GM12878 (cell line): ENCODE data around the gene UNC93B1. TPM values are rescaled to one million over a fixed set of nuclear protein-coding genes. Genes with fewer than 3 reads are reported as not detected.

ENCODE experiments used
- ATAC-seq: fragments of 200-7000 bp; cut with Tn5 transposase; 3 replicates; pipeline ENCODE4 v1.9.1; 2020; ENCODE audit warnings: mild to moderate bottlenecking, moderate library complexity
- BruUV-seq: library from RNA; stranded (reverse); fragments of 400-500 nt; replicated peaks from 2 replicates; lab custom pipeline; 2021; lab: Mats Ljungman, UMichigan
- CTCF ChIA-PET: fragments of 300-600 bp; sonication (Branson Sonifier 250); formaldehyde crosslinking; extraction: SDS; loops from one replicate; lab custom pipeline; 2021; ENCODE audit warnings: inconsistent platforms; lab: Yijun Ruan, JAX
- POLR2A ChIA-PET: fragments of 350-600 bp; formaldehyde crosslinking; extraction: SDS; loops from one replicate; lab custom pipeline; 2021; ENCODE audit warnings: inconsistent platforms; lab: Charles Lee
- RAD21 ChIA-PET: fragments of 300-600 bp; sonication (Branson Sonifier 250); formaldehyde crosslinking; loops from one replicate; lab custom pipeline; 2023; ENCODE audit warnings: antibody characterized with exemption; ENCODE audit not compliant: unreplicated experiment; lab: Charles Lee
- SMC1A ChIA-PET: fragments of 300-600 bp; sonication (Branson Sonifier 250); formaldehyde crosslinking; loops from one replicate; lab custom pipeline; 2023; ENCODE audit not compliant: unreplicated experiment, uncharacterized antibody; lab: Charles Lee
- DNase-seq: peaks from one replicate; pipeline ENCODE4 v3.0.0-alpha.2; 2011; ENCODE audit warnings: low read depth, low spot score
- FAIRE-seq: peaks from 3 replicates; lab custom pipeline; 2011; peaks lifted over from hg19 to GRCh38; lab: Jason Lieb, UNC
- H2AFZ ChIP-seq: 2 replicates; pipeline ENCODE4 v1.6.0; 2011; ENCODE audit warnings: low read depth, low read length, control low read depth; ENCODE audit not compliant: control insufficient read depth
- H3K27ac ChIP-seq: 2 replicates; pipeline ENCODE4 v1.5.1; 2011; ENCODE audit warnings: control low read depth; ENCODE audit not compliant: control insufficient read depth, insufficient read depth
- H3K27me3 ChIP-seq, 2 experiments: replicated peaks in 1 of 2; 2 replicates each; pipeline versions ENCODE4 v1.6.0 to v1.6.1; 2011; ENCODE audit warnings: low read length in 1 of 2; ENCODE audit not compliant: control insufficient read depth in 2 of 2, insufficient read depth in 2 of 2
- H3K36me3 ChIP-seq, 2 experiments: 2 replicates each; pipeline ENCODE4 v1.5.1; 2011; ENCODE audit warnings: low read length in 1 of 2; ENCODE audit not compliant: control insufficient read depth in 2 of 2, insufficient read depth in 2 of 2
- H3K4me1 ChIP-seq: 2 replicates; pipeline ENCODE4 v1.6.1; 2011; ENCODE audit warnings: mild to moderate bottlenecking, low read length, moderate library complexity, mixed read lengths; ENCODE audit not compliant: control insufficient read depth, insufficient read depth
- H3K4me2 ChIP-seq: 2 replicates; pipeline ENCODE4 v1.6.0; 2011; ENCODE audit warnings: control low read depth; ENCODE audit not compliant: control insufficient read depth, insufficient read depth
- H3K4me3 ChIP-seq: fragments of 200-600 bp; sonication (generic); 2 replicates; pipeline ENCODE4 v1.5.1; 2016
- H3K79me2 ChIP-seq: 2 replicates; pipeline ENCODE4 v1.6.0; 2011; ENCODE audit warnings: low read length; ENCODE audit not compliant: control insufficient read depth, insufficient read depth
- H3K9ac ChIP-seq: 2 replicates; pipeline ENCODE4 v1.8.0; 2011; ENCODE audit warnings: low read length, control low read depth, mixed read lengths; ENCODE audit not compliant: control insufficient read depth, insufficient read depth
- H3K9me3 ChIP-seq: replicated peaks from 3 replicates; pipeline ENCODE4 v1.5.1; 2011; ENCODE audit warnings: mild to moderate bottlenecking, low read length; ENCODE audit not compliant: control insufficient read depth, insufficient read depth
- H4K20me1 ChIP-seq: 2 replicates; pipeline ENCODE4 v1.6.0; 2011; ENCODE audit not compliant: control insufficient read depth, insufficient read depth
- CBX5 ChIP-seq: sonication (generic); IDR thresholded peaks from 2 replicates; pipeline ENCODE4 v1.6.1; 2016; ENCODE audit warnings: low read depth, moderate library complexity, mild to moderate bottlenecking, inconsistent platforms
- NRF1 ChIP-seq: conservative IDR thresholded peaks from 2 replicates; pipeline ENCODE4 v1.6.1; 2011; ENCODE audit warnings: mild to moderate bottlenecking, low read depth, low read length, improper control_type of control experiment
- SPI1 ChIP-seq: IDR thresholded peaks from 2 replicates; pipeline ENCODE4 v1.6.1; 2011; ENCODE audit warnings: low read depth, mild to moderate bottlenecking, low read length, moderate library complexity, borderline replicate concordance; ENCODE audit not compliant: insufficient read depth
- ZNF24 ChIP-seq: fragments of 450-650 bp; IDR thresholded peaks from 2 replicates; pipeline ENCODE4 v1.6.1; 2017; ENCODE audit warnings: antibody characterized with exemption, mild to moderate bottlenecking
- WGBS: methylation state at CpG from one replicate; pipeline ENCODE4 v1.1.6; 2016; ENCODE audit warnings: low lambda C conversion rate; ENCODE audit not compliant: insufficient replicate concordance, insufficient coverage; ENCODE audit errors: missing lambda C conversion rate; 5-methylcytosine and 5-hydroxymethylcytosine counted together
- in situ Hi-C: fragments of 300-500 bp; cut with MboI; formaldehyde crosslinking; loops from 9 replicates; pipeline ENCODE4 v1.14.3; 2018; ENCODE audit warnings: mixed read lengths
- intact Hi-C: fragments of 100-400 bp; cut with micrococcal nuclease; formaldehyde crosslinking; loops from one replicate; pipeline ENCODE4 v1.14.2; 2022; ENCODE audit not compliant: unreplicated experiment
- polyA plus RNA-seq, 11 experiments: library from polyadenylated mRNA; depleted of rRNA in 4 of 11; unstranded in 6 of 11; stranded (reverse) in 5 of 11; fragments of >200 nt; fragmentation: Nextera tagmentation in 4 of 11; fragmentation: Illumina TruSeq in 1 of 11; extraction: Ambion mirVana in 4 of 11; extraction: Trizol in 1 of 11; gene quantifications; 1 replicate in 1 of 11; 2 replicates in 10 of 11; pipeline versions ENCODE4 v1.2.1 to v1.2.3, GENCODE V29; 2011 to 2016; ENCODE audit warnings: inconsistent platforms in 2 of 11, missing spikeins in 2 of 11, low read depth in 1 of 11
- total RNA-seq, 4 experiments: library from RNA; depleted of rRNA in 3 of 4; stranded (reverse); fragments of >200 nt in 3 of 4; fragmentation: Illumina TruSeq in 1 of 4; extraction: Trizol in 1 of 4; gene quantifications; 2 replicates each; pipeline versions ENCODE4 v1.2.1 to v1.2.3, GENCODE V29; 2013 to 2021
- TF ChIP-seq, protein P1 (sequence below): fragments of 450-650 bp; IDR thresholded peaks from 2 replicates; pipeline ENCODE4 v1.6.1; 2017; ENCODE audit warnings: mild to moderate bottlenecking, moderate library complexity

UNC93B1 gene
- total and polyA plus RNA-seq, 10 of the 15 experiments (the other 5 are each of a cell fraction or from before 2014, with no cell fraction given), result 1.3 to 79.7 (median 36.3) TPM

DNA sequence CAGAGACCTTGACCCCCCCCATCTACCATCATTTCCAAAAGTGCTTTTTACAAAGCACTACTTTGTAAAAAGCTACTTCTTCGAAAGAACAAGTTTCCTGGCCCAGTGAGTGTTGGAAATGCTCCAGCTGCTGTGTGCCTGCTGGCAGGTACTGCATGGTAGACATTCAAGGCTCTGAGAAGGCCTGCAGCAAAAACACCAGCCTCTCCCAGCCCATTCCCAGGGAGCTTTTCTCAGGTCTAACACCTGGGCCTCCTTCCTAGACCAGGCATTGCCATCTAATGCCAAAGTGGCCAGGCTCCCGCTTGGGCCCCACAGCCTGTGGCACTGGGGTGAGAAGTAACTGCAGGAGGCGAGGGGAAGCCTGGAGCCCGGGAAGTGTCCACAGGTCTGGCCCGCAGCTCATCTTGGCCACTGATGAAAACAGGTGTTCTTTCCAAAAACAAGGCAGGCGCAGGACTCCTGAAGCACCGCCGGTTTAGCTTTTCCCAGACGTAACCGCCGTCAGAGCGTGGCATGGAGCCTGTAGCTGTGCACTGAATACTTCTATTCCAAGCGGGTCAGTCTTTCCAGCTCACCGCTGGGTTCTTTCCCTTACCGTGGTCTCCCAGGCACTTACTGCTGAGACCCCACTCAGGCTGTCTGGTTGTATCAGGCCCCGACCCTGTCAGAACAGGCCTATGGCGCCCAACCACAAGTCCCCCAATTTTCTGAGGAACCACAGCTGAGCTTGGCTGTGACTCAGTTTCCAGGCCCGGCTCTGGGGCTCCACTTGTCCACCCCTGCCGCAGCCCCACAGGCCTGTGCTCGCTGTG is 33.7 kb upstream of the UNC93B1 start:
- Histone ChIP-seq H2AFZ (no peak overlapping the region), H3K36me3 (peaks cover 6 to 15% of the 10 kb centered on the region in 2 experiments; a peak in 3 of 4 replicates), H3K4me3 (no peak overlapping the region), H3K27ac (no peak overlapping the region), H3K9me3 (no peaks in the 10 kb centered on the region), H3K79me2 (peaks cover 43% of the 10 kb centered on the region), H4K20me1 (no peaks in the 10 kb centered on the region; the same call in 1 of the 2 replicates), H3K9ac (no peak overlapping the region), H3K4me1 (peaks cover 13% of the 10 kb centered on the region), H3K27me3 (no peaks in the 10 kb centered on the region), H3K4me2 (peak overlapping the region; percentile 85)
- ChIA-PET POLR2A (interaction anchor here (0.5 to 2.6 kb wide), 4 partner anchors 15 to 250 kb away, joined by 3 to 11 read pairs (median 4); partner anchors contain the start of gene UNC93B1), RAD21 (no interaction called here), SMC1A (interaction anchor here (1.0 kb wide), 1 partner anchor 27 kb away, joined by 3 read pairs; the partner anchor contains the start of gene ALDH3B1), CTCF (interaction anchor here (2.2 kb wide), 1 partner anchor 28 kb away, joined by 5 read pairs; no protein-coding TSS in a partner anchor)
- WGBS, result 93% methylated on average over 20 of the region's 20 CpGs
- in situ Hi-C loops (no loop called here), intact Hi-C loops (loop anchor here (5.0 kb wide), 1 partner anchor 35 kb away; the partner anchor contains the start of gene UNC93B1)
- ATAC-seq (no peak), DNase-seq (no peak), FAIRE-seq (no peak)
- TF ChIP-seq, protein P1, sequence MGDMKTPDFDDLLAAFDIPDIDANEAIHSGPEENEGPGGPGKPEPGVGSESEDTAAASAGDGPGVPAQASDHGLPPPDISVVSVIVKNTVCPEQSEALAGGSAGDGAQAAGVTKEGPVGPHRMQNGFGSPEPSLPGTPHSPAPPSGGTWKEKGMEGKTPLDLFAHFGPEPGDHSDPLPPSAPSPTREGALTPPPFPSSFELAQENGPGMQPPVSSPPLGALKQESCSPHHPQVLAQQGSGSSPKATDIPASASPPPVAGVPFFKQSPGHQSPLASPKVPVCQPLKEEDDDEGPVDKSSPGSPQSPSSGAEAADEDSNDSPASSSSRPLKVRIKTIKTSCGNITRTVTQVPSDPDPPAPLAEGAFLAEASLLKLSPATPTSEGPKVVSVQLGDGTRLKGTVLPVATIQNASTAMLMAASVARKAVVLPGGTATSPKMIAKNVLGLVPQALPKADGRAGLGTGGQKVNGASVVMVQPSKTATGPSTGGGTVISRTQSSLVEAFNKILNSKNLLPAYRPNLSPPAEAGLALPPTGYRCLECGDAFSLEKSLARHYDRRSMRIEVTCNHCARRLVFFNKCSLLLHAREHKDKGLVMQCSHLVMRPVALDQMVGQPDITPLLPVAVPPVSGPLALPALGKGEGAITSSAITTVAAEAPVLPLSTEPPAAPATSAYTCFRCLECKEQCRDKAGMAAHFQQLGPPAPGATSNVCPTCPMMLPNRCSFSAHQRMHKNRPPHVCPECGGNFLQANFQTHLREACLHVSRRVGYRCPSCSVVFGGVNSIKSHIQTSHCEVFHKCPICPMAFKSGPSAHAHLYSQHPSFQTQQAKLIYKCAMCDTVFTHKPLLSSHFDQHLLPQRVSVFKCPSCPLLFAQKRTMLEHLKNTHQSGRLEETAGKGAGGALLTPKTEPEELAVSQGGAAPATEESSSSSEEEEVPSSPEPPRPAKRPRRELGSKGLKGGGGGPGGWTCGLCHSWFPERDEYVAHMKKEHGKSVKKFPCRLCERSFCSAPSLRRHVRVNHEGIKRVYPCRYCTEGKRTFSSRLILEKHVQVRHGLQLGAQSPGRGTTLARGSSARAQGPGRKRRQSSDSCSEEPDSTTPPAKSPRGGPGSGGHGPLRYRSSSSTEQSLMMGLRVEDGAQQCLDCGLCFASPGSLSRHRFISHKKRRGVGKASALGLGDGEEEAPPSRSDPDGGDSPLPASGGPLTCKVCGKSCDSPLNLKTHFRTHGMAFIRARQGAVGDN, result no peak
- TF ChIP-seq ZNF24, result no peak
- no peak for TF ChIP-seq NRF1
- no peak for TF ChIP-seq CBX5
- no peak for TF ChIP-seq SPI1
- BruUV-seq, result no TSS peak
